NCI-H2029 treated with DMSO at 0.1 percent for 48 hours (cell line): Measurements from ENCODE around the gene CPN1.

Source experiments
- DNase-seq: peaks from one replicate; lab custom pipeline; 2025; lab: John Stamatoyannopoulos, UW

Gene CPN1

GRCh38 chr10:99996671-99997648, 84.7 kb downstream of the CPN1 start:
- no peak for DNase-seq

- no peak for DNase-seq
Measured at GRCh38 chr10:99995713-99996112, 86.0 kb downstream of the CPN1 start.

- no peak for DNase-seq
Measured at GRCh38 chr10:99995269-99995668, 86.4 kb downstream of the CPN1 start.

- DNase-seq, result no peak
Measured at GRCh38 chr10:99994801-99995200, 86.9 kb downstream of the CPN1 start.

- no peak for DNase-seq
Measured at GRCh38 chr10:99993701-99994689, 87.7 kb downstream of the CPN1 start.
